Trophoblast cell (in vitro differentiated cells and primary cell): Measurements from ENCODE around the gene SERPINA10. TPM values are rescaled to one million over a fixed set of nuclear protein-coding genes. Genes with fewer than 3 reads are reported as not detected.

ENCODE experiments used
- DNase-seq, 2 donors: peaks; one replicate each; pipeline ENCODE4 v3.0.0-alpha.2; 2016
- H2AFZ ChIP-seq: 2 replicates; pipeline ENCODE4 v1.6.1; 2013; ENCODE audit warnings: low read length, moderate library complexity, mild to moderate bottlenecking; ENCODE audit not compliant: insufficient read depth, poor library complexity
- H2AK5ac ChIP-seq: 2 replicates; pipeline ENCODE4 v1.6.1; 2013; ENCODE audit warnings: mild to moderate bottlenecking, low read length
- H2BK120ac ChIP-seq: 2 replicates; pipeline ENCODE4 v1.6.1; 2013; ENCODE audit warnings: low read length, mild to moderate bottlenecking, moderate library complexity; ENCODE audit not compliant: insufficient read depth, poor library complexity
- H2BK12ac ChIP-seq: 2 replicates; pipeline ENCODE4 v1.6.1; 2013; ENCODE audit warnings: mild to moderate bottlenecking, low read length, moderate library complexity
- H2BK5ac ChIP-seq: 2 replicates; pipeline ENCODE4 v1.6.1; 2013; ENCODE audit warnings: low read length, low read depth, moderate library complexity, mild to moderate bottlenecking; ENCODE audit not compliant: poor library complexity
- H3K14ac ChIP-seq: 2 replicates; pipeline ENCODE4 v1.6.1; 2013; ENCODE audit warnings: mild to moderate bottlenecking, low read length
- H3K18ac ChIP-seq: 2 replicates; pipeline ENCODE4 v1.6.1; 2013; ENCODE audit warnings: mild to moderate bottlenecking, low read length
- H3K23ac ChIP-seq: 2 replicates; pipeline ENCODE4 v1.6.1; 2013; ENCODE audit warnings: low read length
- H3K27ac ChIP-seq: 2 replicates; pipeline ENCODE4 v1.5.1; 2013; ENCODE audit warnings: low read depth, mild to moderate bottlenecking, inconsistent platforms, low read length, moderate library complexity
- H3K27me3 ChIP-seq: 2 replicates; pipeline ENCODE4 v1.6.1; 2013; ENCODE audit warnings: inconsistent platforms, mild to moderate bottlenecking, low read length, moderate library complexity; ENCODE audit not compliant: insufficient read depth
- H3K36me3 ChIP-seq, 2 experiments: 1 replicate in 1 of 2; 2 replicates in 1 of 2; pipeline ENCODE4 v1.6.1; 2013; ENCODE audit warnings: low read length in 2 of 2, mild to moderate bottlenecking in 2 of 2, moderate library complexity in 1 of 2; ENCODE audit not compliant: insufficient read depth in 2 of 2, control insufficient read depth in 1 of 2
- H3K4ac ChIP-seq: 2 replicates; pipeline ENCODE4 v1.6.1; 2013; ENCODE audit warnings: low read depth, mild to moderate bottlenecking, low read length, moderate library complexity
- H3K4me1 ChIP-seq, 2 experiments: 1 replicate in 1 of 2; 2 replicates in 1 of 2; pipeline ENCODE4 v1.6.1; 2013; ENCODE audit warnings: low read length in 2 of 2, mild to moderate bottlenecking in 2 of 2, moderate library complexity in 1 of 2; ENCODE audit not compliant: insufficient read depth in 2 of 2, control insufficient read depth in 1 of 2
- H3K4me2 ChIP-seq: 2 replicates; pipeline ENCODE4 v1.6.1; 2013; ENCODE audit warnings: inconsistent platforms, mild to moderate bottlenecking, low read length, moderate library complexity
- H3K4me3 ChIP-seq: 2 replicates; pipeline ENCODE4 v1.5.1; 2013; ENCODE audit warnings: mild to moderate bottlenecking, low read depth, low read length, inconsistent platforms
- H3K79me1 ChIP-seq: one replicate; pipeline ENCODE4 v1.6.1; 2013; ENCODE audit warnings: low read length
- H3K79me2 ChIP-seq: 2 replicates; pipeline ENCODE4 v1.6.1; 2013; ENCODE audit warnings: low read length, mild to moderate bottlenecking; ENCODE audit not compliant: control insufficient read depth, insufficient read depth, poor library complexity
- H3K9ac ChIP-seq: 2 replicates; pipeline ENCODE4 v1.6.1; 2013; ENCODE audit warnings: mild to moderate bottlenecking, low read length
- H3K9me3 ChIP-seq: 2 replicates; pipeline ENCODE4 v1.6.1; 2013; ENCODE audit warnings: low read depth, mild to moderate bottlenecking, control low read depth, inconsistent platforms, low read length; ENCODE audit not compliant: insufficient read depth
- H4K12ac ChIP-seq: 2 replicates; pipeline ENCODE4 v1.6.1; 2013; ENCODE audit warnings: low read depth, mild to moderate bottlenecking, low read length, moderate library complexity
- H4K8ac ChIP-seq: 2 replicates; pipeline ENCODE4 v1.6.1; 2013; ENCODE audit warnings: low read depth, mild to moderate bottlenecking, low read length, moderate library complexity
- H4K91ac ChIP-seq: one replicate; pipeline ENCODE4 v1.6.1; 2013; ENCODE audit warnings: low read depth, mild to moderate bottlenecking, low read length, moderate library complexity
- WGBS: extraction: QIAGEN DNeasy Blood & Tissue Kit; methylation state at CpG from one replicate; pipeline ENCODE4 v1.1.7; 2013; ENCODE audit warnings: missing lambda C conversion rate; ENCODE audit not compliant: insufficient read length, insufficient coverage; ENCODE audit errors: extremely low coverage; 5-methylcytosine and 5-hydroxymethylcytosine counted together
- polyA plus RNA-seq: library from polyadenylated mRNA; stranded (reverse); fragments of 200-250 nt; gene quantifications from 2 replicates; pipeline ENCODE4 v1.2.3, GENCODE V29; 2013

The SERPINA10 gene
- not detected in 2 replicates for polyA plus RNA-seq

- DNase-seq, result no peak
Observed at GRCh38 chr14:94292872-94293577, at the start of gene SERPINA10. TSS of gene SERPINA10 (minus strand) at chr14:94293268. CDS start at chr14:94290593, 2,675 bp downstream.

GRCh38 chr14:94342334-94342934 lies 49.4 kb upstream of the SERPINA10 start:
- Histone ChIP-seq H3K4me2 (no peak overlapping the region), H3K4ac (no peak overlapping the region), H3K4me3 (no peak overlapping the region), H3K36me3 (no peaks in the 10 kb centered on the region), H4K12ac (no peak overlapping the region), H3K23ac (no peak overlapping the region), H3K9ac (no peak overlapping the region), H2AK5ac (no peak overlapping the region), H3K79me2 (no peaks in the 10 kb centered on the region), H2AFZ (no peak overlapping the region), H3K9me3 (no peaks in the 10 kb centered on the region), H2BK120ac (no peak overlapping the region), H3K27ac (no peak overlapping the region), H4K8ac (no peak overlapping the region), H3K18ac (no peak overlapping the region), H3K79me1 (no peaks in the 10 kb centered on the region), H3K4me1 (peaks cover 0 to 2% of the 10 kb centered on the region in 2 experiments), H3K27me3 (no peaks in the 10 kb centered on the region), H2BK12ac (no peak overlapping the region), H2BK5ac (no peak overlapping the region), H3K14ac (no peak overlapping the region), H4K91ac (no peak overlapping the region)
- peak; percentile 15 to 24 for DNase-seq
- WGBS, result no CpG with 5 or more reads among the region's 2 CpGs

More at GRCh38 chr14:94292872-94293577, at the start of gene SERPINA10:
- Histone ChIP-seq H4K8ac (no peak within 1 kb of the TSS), H3K27ac (no peak within 1 kb of the TSS), H3K79me1 (no peaks in the 10 kb centered on the region), H2AFZ (no peak within 1 kb of the TSS), H3K9ac (no peak within 1 kb of the TSS), H2BK12ac (no peak within 1 kb of the TSS), H4K12ac (no peak within 1 kb of the TSS), H2BK120ac (no peak within 1 kb of the TSS), H3K4me1 (no peaks in the 10 kb centered on the region), H3K23ac (no peak within 1 kb of the TSS), H2AK5ac (no peak within 1 kb of the TSS), H3K79me2 (no peaks in the 10 kb centered on the region), H3K18ac (no peak within 1 kb of the TSS), H4K91ac (no peak within 1 kb of the TSS), H3K36me3 (no peaks in the 10 kb centered on the region), H3K9me3 (no peaks in the 10 kb centered on the region), H3K4me3 (peak within 1 kb of the TSS; percentile 54), H3K4me2 (no peak within 1 kb of the TSS), H2BK5ac (no peak within 1 kb of the TSS), H3K4ac (no peak within 1 kb of the TSS), H3K27me3 (no peaks in the 10 kb centered on the region), H3K14ac (no peak within 1 kb of the TSS)
- no CpG with 5 or more reads among the region's 10 CpGs for WGBS

- no peak overlapping the region for H4K12ac ChIP-seq
- H3K23ac ChIP-seq, result no peak overlapping the region
- no peak overlapping the region for H2AK5ac ChIP-seq
- H3K79me2 ChIP-seq, result no peaks in the 10 kb centered on the region
- no peak overlapping the region for H3K18ac ChIP-seq
- H3K4me1 ChIP-seq, result peaks cover 0 to 2% of the 10 kb centered on the region in 2 experiments
- H3K4me3 ChIP-seq, result no peak overlapping the region
- H2BK12ac ChIP-seq, result no peak overlapping the region
- WGBS, result no CpG with 5 or more reads among the region's 5 CpGs
- no peaks in the 10 kb centered on the region for H3K36me3 ChIP-seq
- no peak overlapping the region for H4K91ac ChIP-seq
- H3K27ac ChIP-seq, result no peak overlapping the region
- H2BK5ac ChIP-seq, result no peak overlapping the region
- no peak overlapping the region for H3K9ac ChIP-seq
- H2BK120ac ChIP-seq, result no peak overlapping the region
- H3K4me2 ChIP-seq, result no peak overlapping the region
- no peak overlapping the region for H2AFZ ChIP-seq
- H3K79me1 ChIP-seq, result no peaks in the 10 kb centered on the region
- no peak overlapping the region for H4K8ac ChIP-seq
- no peaks in the 10 kb centered on the region for H3K9me3 ChIP-seq
- DNase-seq, result no peak
- H3K14ac ChIP-seq, result no peak overlapping the region
- no peaks in the 10 kb centered on the region for H3K27me3 ChIP-seq
- H3K4ac ChIP-seq, result no peak overlapping the region
Observed at GRCh38 chr14:94341656-94342333, 48.7 kb upstream of the SERPINA10 start.

GRCh38 chr14:94340533-94340932 lies 47.5 kb upstream of the SERPINA10 start:
- no peaks in the 10 kb centered on the region for H3K36me3 ChIP-seq
- no peak overlapping the region for H3K4me3 ChIP-seq
- H2BK12ac ChIP-seq, result no peak overlapping the region
- no peak for DNase-seq
- H2AK5ac ChIP-seq, result no peak overlapping the region
- no peaks in the 10 kb centered on the region for H3K79me2 ChIP-seq
- no peaks in the 10 kb centered on the region for H3K79me1 ChIP-seq
- no peak overlapping the region for H3K4me2 ChIP-seq
- H3K18ac ChIP-seq, result no peak overlapping the region
- H3K27ac ChIP-seq, result no peak overlapping the region
- H3K9ac ChIP-seq, result no peak overlapping the region
- no peak overlapping the region for H2AFZ ChIP-seq
- peaks cover 0 to 2% of the 10 kb centered on the region in 2 experiments for H3K4me1 ChIP-seq
- no peaks in the 10 kb centered on the region for H3K27me3 ChIP-seq
- no peak overlapping the region for H2BK120ac ChIP-seq
- H4K8ac ChIP-seq, result no peak overlapping the region
- no peak overlapping the region for H4K91ac ChIP-seq
- H3K4ac ChIP-seq, result no peak overlapping the region
- H3K23ac ChIP-seq, result no peak overlapping the region
- H3K14ac ChIP-seq, result no peak overlapping the region
- H3K9me3 ChIP-seq, result no peaks in the 10 kb centered on the region
- no peak overlapping the region for H2BK5ac ChIP-seq
- H4K12ac ChIP-seq, result no peak overlapping the region
